HFFc6 (cell line): Measurements from ENCODE around the gene ATAD1. TPM values are rescaled to one million over a fixed set of nuclear protein-coding genes. Genes with fewer than 3 reads are reported as not detected.

Source experiments
- DNase-seq: peaks from one replicate; pipeline ENCODE4 v3.0.0-alpha.2; 2018
- H3K27ac Mint-ChIP-seq: 2 replicates; pipeline ENCODE4 v1.8.0; 2020; ENCODE audit warnings: mild to moderate bottlenecking, mixed read lengths
- H3K27me3 Mint-ChIP-seq: 2 replicates; pipeline ENCODE4 v1.8.0; 2021; ENCODE audit warnings: mild to moderate bottlenecking, moderate library complexity, mixed read lengths; ENCODE audit not compliant: insufficient read depth
- H3K36me3 Mint-ChIP-seq: 2 replicates; pipeline ENCODE4 v1.8.0; 2021; ENCODE audit warnings: low read depth, mixed read lengths
- H3K4me1 Mint-ChIP-seq: 2 replicates; pipeline ENCODE4 v1.8.0; 2020; ENCODE audit warnings: low read depth, mixed read lengths
- H3K4me3 Mint-ChIP-seq: 2 replicates; pipeline ENCODE4 v1.8.0; 2020; ENCODE audit warnings: mild to moderate bottlenecking, moderate library complexity, mixed read lengths
- H3K9me3 Mint-ChIP-seq: 2 replicates; pipeline ENCODE4 v1.8.0; 2020; ENCODE audit warnings: mild to moderate bottlenecking, mixed read lengths
- CTCF ChIP-seq: fragments of 200-600 bp; sonication (generic); IDR thresholded peaks from 2 replicates; pipeline ENCODE4 v1.5.0; 2021; ENCODE audit warnings: antibody characterized with exemption, mild to moderate bottlenecking
- total RNA-seq, 6 experiments: library from RNA; stranded (reverse); fragmentation: NEBNext Ultra II Directional; extraction: Animal tissue kit (Norgen Biotek cat#: 25700); gene quantifications; 2 replicates in 1 of 6; 3 replicates in 5 of 6; pipeline ENCODE4 v1.2.3, GENCODE V29; 2021

Gene ATAD1
- total RNA-seq, 6 experiments from 2014 or later, result 33.4 to 44.4 (median 35.8) TPM

- Mint-ChIP-seq H3K4me1 (peaks cover 28% of the 10 kb centered on the region), H3K27ac (peak overlapping the region; percentile 86), H3K9me3 (no peaks in the 10 kb centered on the region), H3K36me3 (peaks cover 5% of the 10 kb centered on the region; the same call in 1 of the 2 replicates), H3K27me3 (no peaks in the 10 kb centered on the region), H3K4me3 (peak overlapping the region; percentile 78)
- peak; percentile 36 for DNase-seq
- no peak for TF ChIP-seq CTCF
These were observed 42.3 kb downstream of the ATAD1 start for GRCh38 chr10:87775766-87776165.

- H3K9me3 Mint-ChIP-seq, result no peaks in the 10 kb centered on the region
- H3K36me3 Mint-ChIP-seq, result peaks cover 16% of the 10 kb centered on the region
- TF ChIP-seq CTCF, result peak; percentile 79
- H3K4me3 Mint-ChIP-seq, result no peak overlapping the region
- peaks cover 53% of the 10 kb centered on the region for H3K4me1 Mint-ChIP-seq
- H3K27me3 Mint-ChIP-seq, result no peaks in the 10 kb centered on the region
- DNase-seq, result peak; percentile 29
- H3K27ac Mint-ChIP-seq, result no peak overlapping the region
These were observed 46.0 kb downstream of the ATAD1 start for GRCh38 chr10:87771871-87772500.

GRCh38 chr10:87767253-87767652 lies 50.8 kb downstream of the ATAD1 start:
- H3K27me3 Mint-ChIP-seq, result no peaks in the 10 kb centered on the region; the same call in 1 of the 2 replicates
- no peak for DNase-seq
- H3K4me3 Mint-ChIP-seq, result no peak overlapping the region; the same call in 1 of the 2 replicates
- peaks cover 26% of the 10 kb centered on the region for H3K36me3 Mint-ChIP-seq
- no peaks in the 10 kb centered on the region for H3K9me3 Mint-ChIP-seq
- H3K4me1 Mint-ChIP-seq, result peaks cover 44% of the 10 kb centered on the region
- TF ChIP-seq CTCF, result no peak
- peak overlapping the region; percentile 71 for H3K27ac Mint-ChIP-seq

GRCh38 chr10:87765666-87766376 lies 52.2 kb downstream of the ATAD1 start:
- Mint-ChIP-seq H3K36me3 (peaks cover 26% of the 10 kb centered on the region), H3K9me3 (no peaks in the 10 kb centered on the region), H3K27ac (no peak overlapping the region), H3K4me1 (peaks cover 57% of the 10 kb centered on the region), H3K4me3 (no peak overlapping the region), H3K27me3 (no peaks in the 10 kb centered on the region; the same call in 1 of the 2 replicates)
- TF ChIP-seq CTCF, result no peak
- DNase-seq, result no peak

- no peaks in the 10 kb centered on the region; the same call in 1 of the 2 replicates for H3K27me3 Mint-ChIP-seq
- no peak for TF ChIP-seq CTCF
- no peaks in the 10 kb centered on the region for H3K9me3 Mint-ChIP-seq
- no peak overlapping the region for H3K27ac Mint-ChIP-seq
- H3K36me3 Mint-ChIP-seq, result peaks cover 30% of the 10 kb centered on the region
- DNase-seq, result no peak
- peaks cover 52% of the 10 kb centered on the region for H3K4me1 Mint-ChIP-seq
- H3K4me3 Mint-ChIP-seq, result no peak overlapping the region
These were observed 53.7 kb downstream of the ATAD1 start for GRCh38 chr10:87764072-87764934.
